SU-DHL-6 (cell line): ENCODE data around the gene FBXL16.

Source experiments
- H2AFZ ChIP-seq: fragments of 200-600 bp; sonication (generic); 2 replicates; pipeline ENCODE4 v1.6.1; 2014; ENCODE audit warnings: low read depth, mild to moderate bottlenecking, moderate library complexity, mixed read lengths, antibody characterized with exemption, low read length; ENCODE audit not compliant: severe bottlenecking
- H3F3A ChIP-seq: fragments of 200-600 bp; shearing (Covaris generic); 2 replicates; pipeline ENCODE4 v1.6.0; 2016; ENCODE audit warnings: antibody characterized with exemption, mild to moderate bottlenecking; ENCODE audit not compliant: insufficient read depth
- H3K27ac ChIP-seq: fragments of 200-600 bp; sonication (generic); 2 replicates; pipeline ENCODE4 v1.5.1; 2016; ENCODE audit warnings: low read depth, mild to moderate bottlenecking, low read length, moderate library complexity, mixed read lengths
- H3K27me3 ChIP-seq: fragments of 200-600 bp; sonication (generic), shearing (Covaris generic); 2 replicates; pipeline ENCODE4 v1.6.0; 2014; ENCODE audit warnings: mild to moderate bottlenecking, low read length
- H3K36me3 ChIP-seq: fragments of 200-600 bp; sonication (generic); 2 replicates; pipeline ENCODE4 v1.6.1; 2014; ENCODE audit warnings: mild to moderate bottlenecking, low read length, mixed read lengths
- H3K4me2 ChIP-seq: fragments of 300-600, 200-600 bp; shearing (Covaris generic), sonication (generic); 2 replicates; pipeline ENCODE4 v1.6.0; 2014; ENCODE audit warnings: low read length, low read depth, mild to moderate bottlenecking; ENCODE audit not compliant: poor library complexity, severe bottlenecking
- H3K4me3 ChIP-seq: fragments of 200-600 bp; sonication (generic); 2 replicates; pipeline ENCODE4 v1.5.1; 2014; ENCODE audit warnings: antibody characterized with exemption, low read length, mild to moderate bottlenecking, mixed read lengths; ENCODE audit not compliant: insufficient read depth, poor library complexity, severe bottlenecking
- H3K79me2 ChIP-seq: fragments of 200-600 bp; sonication (generic); 2 replicates; pipeline ENCODE4 v1.6.1; 2014; ENCODE audit warnings: mild to moderate bottlenecking, low read length, moderate library complexity; ENCODE audit not compliant: insufficient read depth
- H3K9ac ChIP-seq: fragments of 200-600 bp; sonication (generic); 2 replicates; pipeline ENCODE4 v1.7.0; 2014; ENCODE audit warnings: mild to moderate bottlenecking, low read length
- H3K9me2 ChIP-seq: fragments of 200-600 bp; sonication (generic); replicated peaks from 2 replicates; pipeline ENCODE4 v1.6.1; 2014; ENCODE audit warnings: low read length; ENCODE audit not compliant: insufficient read depth
- H3K9me3 ChIP-seq: fragments of 200-600 bp; sonication (generic); 2 replicates; pipeline ENCODE4 v1.6.1; 2014; ENCODE audit warnings: low read length, mixed read lengths; ENCODE audit not compliant: insufficient read depth
- H4K20me1 ChIP-seq: fragments of 200-600 bp; sonication (generic); 2 replicates; pipeline ENCODE4 v1.6.1; 2014; ENCODE audit warnings: low read depth, mild to moderate bottlenecking, antibody characterized with exemption, low read length, moderate library complexity, mixed read lengths
- EZH2phosphoT487 ChIP-seq: fragments of 200-600 bp; sonication (generic), shearing (Covaris generic); conservative IDR thresholded peaks from 2 replicates; pipeline ENCODE4 v1.6.1; 2018; ENCODE audit warnings: mild to moderate bottlenecking, antibody characterized with exemption, low read length, moderate library complexity, mixed read lengths
- TF ChIP-seq, protein P1 (sequence below): fragments of 200-600 bp; sonication (generic); IDR thresholded peaks from one replicate; pipeline ENCODE4 v1.5.1; 2017; ENCODE audit warnings: antibody characterized with exemption, mild to moderate bottlenecking, low read length, moderate library complexity; ENCODE audit not compliant: insufficient read depth, poor library complexity, severe bottlenecking

The FBXL16 gene

DNA sequence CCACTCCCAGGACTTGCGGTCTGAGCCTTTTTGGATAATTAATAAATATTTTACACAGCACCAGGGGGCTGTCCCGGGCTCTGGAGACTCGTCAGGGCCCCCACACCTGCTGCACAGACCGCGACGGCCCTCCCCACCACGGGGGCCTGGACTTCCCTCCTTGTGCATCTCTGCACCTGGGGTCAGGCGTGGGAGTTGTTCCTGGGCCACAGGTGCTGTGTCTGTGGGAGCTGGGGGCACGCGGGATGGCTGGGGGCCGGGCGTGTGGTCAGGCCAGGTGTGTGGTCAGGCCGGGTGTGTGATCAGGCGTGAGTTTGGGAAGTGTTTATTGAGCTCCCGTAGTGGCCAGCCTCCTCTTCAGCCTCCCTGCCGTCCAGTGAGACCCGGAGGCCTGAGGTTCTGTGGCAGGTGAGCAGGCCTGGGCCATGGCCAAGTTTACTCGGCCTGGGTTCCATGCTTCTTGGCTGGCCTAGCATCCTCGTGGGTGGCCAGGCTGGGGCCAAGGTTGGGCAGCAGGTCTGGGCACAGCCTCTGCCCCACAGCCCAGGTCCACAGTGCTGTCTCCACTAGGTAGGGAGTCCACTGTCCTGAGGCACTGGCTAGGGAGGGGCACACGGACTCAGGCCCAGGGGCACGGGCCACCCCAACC, 27.3 kb downstream of the FBXL16 start:
- Histone ChIP-seq H3K9me2 (no peaks in the 10 kb centered on the region), H2AFZ (no peak overlapping the region), H4K20me1 (no peaks in the 10 kb centered on the region), H3F3A (peaks cover 9% of the 10 kb centered on the region; the same call in 1 of the 2 replicates), H3K9me3 (no peaks in the 10 kb centered on the region), H3K36me3 (no peaks in the 10 kb centered on the region), H3K79me2 (peaks cover 23% of the 10 kb centered on the region; the same call in 1 of the 2 replicates), H3K27me3 (no peaks in the 10 kb centered on the region), H3K27ac (no peak overlapping the region), H3K4me2 (no peak overlapping the region), H3K9ac (no peak overlapping the region), H3K4me3 (no peak overlapping the region)
- TF ChIP-seq, protein P1, sequence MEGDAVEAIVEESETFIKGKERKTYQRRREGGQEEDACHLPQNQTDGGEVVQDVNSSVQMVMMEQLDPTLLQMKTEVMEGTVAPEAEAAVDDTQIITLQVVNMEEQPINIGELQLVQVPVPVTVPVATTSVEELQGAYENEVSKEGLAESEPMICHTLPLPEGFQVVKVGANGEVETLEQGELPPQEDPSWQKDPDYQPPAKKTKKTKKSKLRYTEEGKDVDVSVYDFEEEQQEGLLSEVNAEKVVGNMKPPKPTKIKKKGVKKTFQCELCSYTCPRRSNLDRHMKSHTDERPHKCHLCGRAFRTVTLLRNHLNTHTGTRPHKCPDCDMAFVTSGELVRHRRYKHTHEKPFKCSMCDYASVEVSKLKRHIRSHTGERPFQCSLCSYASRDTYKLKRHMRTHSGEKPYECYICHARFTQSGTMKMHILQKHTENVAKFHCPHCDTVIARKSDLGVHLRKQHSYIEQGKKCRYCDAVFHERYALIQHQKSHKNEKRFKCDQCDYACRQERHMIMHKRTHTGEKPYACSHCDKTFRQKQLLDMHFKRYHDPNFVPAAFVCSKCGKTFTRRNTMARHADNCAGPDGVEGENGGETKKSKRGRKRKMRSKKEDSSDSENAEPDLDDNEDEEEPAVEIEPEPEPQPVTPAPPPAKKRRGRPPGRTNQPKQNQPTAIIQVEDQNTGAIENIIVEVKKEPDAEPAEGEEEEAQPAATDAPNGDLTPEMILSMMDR, result no peak
- TF ChIP-seq EZH2phosphoT487, result no peak

DNA sequence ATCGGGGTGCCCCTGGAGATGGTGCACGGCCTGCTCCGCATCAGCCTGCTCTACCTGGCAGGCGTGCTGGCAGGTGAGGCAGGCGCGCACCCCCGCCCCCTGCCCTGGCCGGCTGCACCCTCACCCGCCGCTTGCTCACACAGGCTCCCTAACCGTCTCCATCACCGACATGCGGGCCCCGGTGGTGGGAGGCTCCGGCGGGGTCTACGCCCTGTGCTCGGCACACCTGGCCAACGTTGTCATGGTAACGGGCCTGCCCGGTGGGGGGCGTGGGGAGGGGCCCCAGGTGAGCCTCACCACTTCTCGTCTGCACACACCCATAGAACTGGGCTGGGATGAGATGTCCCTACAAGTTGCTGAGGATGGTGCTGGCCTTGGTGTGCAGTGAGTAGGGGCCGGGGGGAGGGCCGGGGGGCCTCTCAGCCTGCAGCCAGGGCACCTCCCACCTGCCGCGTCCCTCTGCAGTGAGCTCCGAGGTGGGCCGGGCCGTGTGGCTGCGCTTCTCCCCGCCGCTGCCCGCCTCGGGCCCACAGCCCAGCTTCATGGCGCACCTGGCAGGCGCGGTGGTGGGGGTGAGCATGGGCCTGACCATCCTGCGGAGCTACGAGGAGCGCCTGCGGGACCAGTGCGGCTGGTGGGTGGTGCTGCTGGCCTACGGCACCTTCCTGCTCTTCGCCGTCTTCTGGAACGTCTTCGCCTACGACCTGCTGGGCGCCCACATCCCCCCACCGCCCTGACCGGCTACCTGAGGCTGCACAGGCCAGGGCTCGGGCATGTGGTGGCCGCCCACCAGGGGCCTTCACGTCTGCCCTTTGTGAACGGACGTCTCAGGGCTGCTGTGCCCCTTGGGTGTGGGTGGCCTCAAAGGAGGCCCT, 28.0 kb downstream of the FBXL16 start:
- H3K9me3 ChIP-seq, result no peaks in the 10 kb centered on the region
- H3K4me3 ChIP-seq, result no peak overlapping the region
- TF ChIP-seq EZH2phosphoT487, result no peak
- TF ChIP-seq, protein P1, result no peak
- H3K27ac ChIP-seq, result no peak overlapping the region
- H3K79me2 ChIP-seq, result peaks cover 16% of the 10 kb centered on the region; the same call in 1 of the 2 replicates
- H4K20me1 ChIP-seq, result no peaks in the 10 kb centered on the region
- no peaks in the 10 kb centered on the region for H3K9me2 ChIP-seq
- H3F3A ChIP-seq, result peaks cover 9% of the 10 kb centered on the region; the same call in 1 of the 2 replicates
- H2AFZ ChIP-seq, result no peak overlapping the region
- no peaks in the 10 kb centered on the region for H3K36me3 ChIP-seq
- H3K27me3 ChIP-seq, result no peaks in the 10 kb centered on the region
- no peak overlapping the region for H3K4me2 ChIP-seq
- H3K9ac ChIP-seq, result no peak overlapping the region

DNA sequence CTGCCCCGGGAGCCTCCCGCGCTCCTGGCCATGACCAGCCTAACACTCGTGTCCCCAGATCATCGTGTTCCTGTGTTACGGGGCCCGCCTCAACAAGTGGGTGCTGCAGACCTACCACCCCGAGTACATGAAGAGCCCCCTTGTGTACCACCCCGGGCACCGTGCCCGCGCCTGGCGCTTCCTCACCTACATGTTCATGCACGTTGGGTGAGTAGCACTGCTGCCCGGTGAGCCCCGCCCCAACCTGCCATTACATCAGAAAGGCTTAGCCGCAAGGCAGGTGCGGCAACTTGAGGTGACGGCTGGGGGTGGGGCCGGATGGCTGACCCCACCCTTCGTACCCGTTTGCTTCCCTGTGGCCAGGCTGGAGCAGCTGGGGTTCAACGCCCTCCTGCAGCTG, 28.7 kb downstream of the FBXL16 start:
- H3K27me3 ChIP-seq, result no peaks in the 10 kb centered on the region
- H3K9ac ChIP-seq, result no peak overlapping the region
- no peaks in the 10 kb centered on the region for H4K20me1 ChIP-seq
- TF ChIP-seq, protein P1, result no peak
- no peak for TF ChIP-seq EZH2phosphoT487
- no peaks in the 10 kb centered on the region for H3K9me3 ChIP-seq
- no peaks in the 10 kb centered on the region for H3K9me2 ChIP-seq
- H3K79me2 ChIP-seq, result peaks cover 11% of the 10 kb centered on the region; the same call in 1 of the 2 replicates
- no peak overlapping the region for H3K4me3 ChIP-seq
- peaks cover 9% of the 10 kb centered on the region; the same call in 1 of the 2 replicates for H3F3A ChIP-seq
- H3K27ac ChIP-seq, result no peak overlapping the region
- H2AFZ ChIP-seq, result no peak overlapping the region
- H3K4me2 ChIP-seq, result no peak overlapping the region
- H3K36me3 ChIP-seq, result no peaks in the 10 kb centered on the region
